ENCODE measurements around the gene RABAC1.

Gene RABAC1

GRCh38 chr19:41984961-41985360 lies 25.8 kb upstream of the RABAC1 start:
- TF ChIP-seq, protein P1, sequence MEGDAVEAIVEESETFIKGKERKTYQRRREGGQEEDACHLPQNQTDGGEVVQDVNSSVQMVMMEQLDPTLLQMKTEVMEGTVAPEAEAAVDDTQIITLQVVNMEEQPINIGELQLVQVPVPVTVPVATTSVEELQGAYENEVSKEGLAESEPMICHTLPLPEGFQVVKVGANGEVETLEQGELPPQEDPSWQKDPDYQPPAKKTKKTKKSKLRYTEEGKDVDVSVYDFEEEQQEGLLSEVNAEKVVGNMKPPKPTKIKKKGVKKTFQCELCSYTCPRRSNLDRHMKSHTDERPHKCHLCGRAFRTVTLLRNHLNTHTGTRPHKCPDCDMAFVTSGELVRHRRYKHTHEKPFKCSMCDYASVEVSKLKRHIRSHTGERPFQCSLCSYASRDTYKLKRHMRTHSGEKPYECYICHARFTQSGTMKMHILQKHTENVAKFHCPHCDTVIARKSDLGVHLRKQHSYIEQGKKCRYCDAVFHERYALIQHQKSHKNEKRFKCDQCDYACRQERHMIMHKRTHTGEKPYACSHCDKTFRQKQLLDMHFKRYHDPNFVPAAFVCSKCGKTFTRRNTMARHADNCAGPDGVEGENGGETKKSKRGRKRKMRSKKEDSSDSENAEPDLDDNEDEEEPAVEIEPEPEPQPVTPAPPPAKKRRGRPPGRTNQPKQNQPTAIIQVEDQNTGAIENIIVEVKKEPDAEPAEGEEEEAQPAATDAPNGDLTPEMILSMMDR (IDR thresholded peaks at IDR 0.05; ENCODE audit: extremely low read depth, missing control alignments): no peak
- no peak for DNase-seq (ENCODE audit: low spot score)

DNA sequence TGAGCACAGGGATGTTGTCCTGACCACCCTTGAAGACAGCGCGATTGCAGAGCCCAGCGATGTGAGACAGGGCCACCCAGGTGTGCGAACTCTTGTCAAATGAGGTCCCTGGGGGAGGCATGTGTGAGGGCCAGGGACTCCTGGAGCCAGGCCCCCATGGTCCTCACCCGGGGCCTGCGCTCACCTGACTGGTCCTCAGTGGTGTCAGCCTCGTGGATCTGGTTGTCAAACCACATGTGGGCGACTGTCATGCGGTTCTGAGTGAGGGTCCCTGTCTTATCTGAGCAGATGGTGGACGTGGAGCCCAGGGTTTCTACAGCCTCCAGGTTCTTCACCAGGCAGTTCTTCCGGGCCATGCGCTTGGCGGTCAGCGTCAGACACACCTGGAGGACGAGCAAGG lies 22.6 kb upstream of the RABAC1 start:
- no peak for DNase-seq (ENCODE audit: low spot score)
- TF ChIP-seq, protein P1 (IDR thresholded peaks at IDR 0.05; ENCODE audit: extremely low read depth, missing control alignments): no peak

GRCh38 chr19:41978470-41978869 lies 19.3 kb upstream of the RABAC1 start:
- TF ChIP-seq, protein P1 (IDR thresholded peaks at IDR 0.05; ENCODE audit: extremely low read depth, missing control alignments): no peak
- no peak for DNase-seq (ENCODE audit: low spot score)

- TF ChIP-seq, protein P1 (IDR thresholded peaks at IDR 0.05; ENCODE audit: extremely low read depth, missing control alignments): no peak
- DNase-seq (ENCODE audit: low spot score): no peak
Observed at GRCh38 chr19:41977916-41978315, 18.8 kb upstream of the RABAC1 start.

DNA sequence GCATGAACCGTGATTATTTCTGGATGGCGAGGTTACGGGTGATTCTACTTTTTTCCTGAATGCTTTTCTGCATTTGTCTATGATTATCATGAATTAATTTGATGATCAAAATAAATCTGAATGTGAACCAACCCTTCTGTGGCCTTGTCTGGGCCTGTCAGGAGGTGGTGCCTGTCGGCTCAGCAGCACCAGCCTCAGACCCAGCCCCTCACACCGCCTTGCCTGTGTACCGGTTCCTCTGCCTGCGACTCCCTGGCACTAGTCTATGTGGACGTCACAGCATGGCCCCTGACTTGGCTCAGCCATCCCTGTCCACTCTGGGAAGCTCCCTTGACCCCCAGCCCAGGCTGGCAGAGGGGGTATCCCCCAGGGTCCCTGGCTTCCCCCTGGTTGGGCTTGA lies 15.5 kb upstream of the RABAC1 start:
- TF ChIP-seq, protein P1 (IDR thresholded peaks at IDR 0.05; ENCODE audit: extremely low read depth, missing control alignments): no peak
- no peak for DNase-seq (ENCODE audit: low spot score)

GRCh38 chr19:41971363-41971762 lies 12.2 kb upstream of the RABAC1 start:
- DNase-seq (ENCODE audit: low spot score): no peak
- TF ChIP-seq, protein P1 (IDR thresholded peaks at IDR 0.05; ENCODE audit: extremely low read depth, missing control alignments): no peak

- DNase-seq (ENCODE audit: low spot score): no peak
- TF ChIP-seq, protein P1 (IDR thresholded peaks at IDR 0.05; ENCODE audit: extremely low read depth, missing control alignments): no peak
Observed at GRCh38 chr19:41969772-41970458, 10.8 kb upstream of the RABAC1 start.
